ENCODE data around the gene BPIFB1. TPM values are rescaled to one million over a fixed set of nuclear protein-coding genes. Genes with fewer than 3 reads are reported as not detected.

The BPIFB1 gene
- total and polyA plus RNA-seq, 2 of the 8 experiments (the other 6 are each of a cell fraction or from before 2014, with no cell fraction given), result not detected

DNA sequence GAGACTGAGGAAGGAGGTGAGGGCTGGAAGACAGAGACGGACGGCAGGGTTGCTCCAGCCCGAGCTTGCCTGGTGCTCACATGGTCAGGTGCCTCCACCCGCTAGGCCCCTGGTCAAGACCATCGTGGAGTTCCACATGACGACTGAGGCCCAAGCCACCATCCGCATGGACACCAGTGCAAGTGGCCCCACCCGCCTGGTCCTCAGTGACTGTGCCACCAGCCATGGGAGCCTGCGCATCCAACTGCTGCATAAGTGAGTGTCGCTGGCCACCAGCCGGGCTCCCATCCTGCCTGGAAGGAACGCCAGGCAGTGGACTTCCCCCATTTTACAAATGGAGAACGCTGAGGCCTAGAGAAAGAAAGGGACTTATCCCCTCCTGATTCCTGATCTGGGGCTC lies 7.8 kb downstream of the BPIFB1 start:
- Histone ChIP-seq H3K36me3 (ENCODE audit: control insufficient read depth in 2 of 4, insufficient read depth in 4 of 4, low read length in 3 of 4) (no peaks in the 10 kb centered on the region), H3K18ac (ENCODE audit: extremely low read depth, low read length) (no peak overlapping the region), H2BK15ac (ENCODE audit: low read length) (no peak overlapping the region), H3K4me1 (replicated peaks in 1 of 4; ENCODE audit: control insufficient read depth in 3 of 4, insufficient read depth in 4 of 4, low read length in 3 of 4) (no peaks in the 10 kb centered on the region; a peak in 1 of 7 replicates), H2BK20ac (ENCODE audit: low read length) (no peak overlapping the region), H2BK120ac (replicated peaks; ENCODE audit: low read depth, low read length) (no peak overlapping the region), H4K8ac (ENCODE audit: extremely low read depth, insufficient read depth, low read length) (no peak overlapping the region), H3K4ac (replicated peaks; ENCODE audit: insufficient read length, low read depth, low read length) (no peak overlapping the region), H3K9ac (replicated peaks in 1 of 4; ENCODE audit: extremely low read depth in 1 of 4, low read depth in 3 of 4, low read length in 3 of 4) (no peak overlapping the region), H4K91ac (replicated peaks; ENCODE audit: insufficient read length, low read length) (no peak overlapping the region), H2BK5ac (ENCODE audit: low read depth, low read length) (no peak overlapping the region), H3K23me2 (ENCODE audit: low read depth, low read length) (no peaks in the 10 kb centered on the region), H3K14ac (ENCODE audit: insufficient read length) (no peak overlapping the region), H3K23ac (ENCODE audit: insufficient read length) (no peak overlapping the region), H3K27me3 (replicated peaks in 1 of 4; ENCODE audit: control insufficient read depth in 3 of 4, extremely low read depth in 1 of 4, insufficient read depth in 3 of 4, low read length in 3 of 4) (no peaks in the 10 kb centered on the region), H3K79me1 (ENCODE audit: low read depth, low read length) (no peaks in the 10 kb centered on the region), H3K56ac (replicated peaks; ENCODE audit: insufficient read length, low read depth, low read length) (no peak overlapping the region), H4K20me1 (replicated peaks in 1 of 2; ENCODE audit: control insufficient read depth in 1 of 2, insufficient read depth in 2 of 2, low read length in 2 of 2) (no peaks in the 10 kb centered on the region), H3K27ac (ENCODE audit: low read depth, low read length) (no peak overlapping the region), H3K4me2 (ENCODE audit: insufficient read depth in 1 of 2, low read depth in 2 of 2, low read length in 2 of 2) (no peak overlapping the region), H2BK12ac (ENCODE audit: low read depth, low read length) (no peak overlapping the region), H4K5ac (ENCODE audit: insufficient read length, low read depth, low read length) (no peak overlapping the region), H3K4me3 (ENCODE audit: extremely low read depth in 1 of 4, insufficient read depth in 2 of 4, low read depth in 3 of 4, low read length in 4 of 4) (no peak overlapping the region), H2AFZ (ENCODE audit: low read length) (no peak overlapping the region), H3K9me3 (ENCODE audit: insufficient read depth in 2 of 2, low read depth in 1 of 2, low read length in 1 of 2) (no peaks in the 10 kb centered on the region), H2AK5ac (ENCODE audit: low read depth, low read length) (no peak overlapping the region), H3K79me2 (ENCODE audit: control insufficient read depth in 1 of 2, insufficient read depth in 2 of 2, low read length in 2 of 2) (no peaks in the 10 kb centered on the region)
- WGBS, 2 experiments (ENCODE audit: extremely low coverage in 1 of 2, insufficient coverage in 1 of 2, insufficient read length in 1 of 2, insufficient replicate concordance in 2 of 2, low coverage in 1 of 2, low lambda C conversion rate in 2 of 2, missing lambda C conversion rate in 1 of 2), result 95% methylated on average over 12 of the region's 13 CpGs; no CpG with 5 or more reads in 1 of the 2 experiments
- POLR2A ChIA-PET (ENCODE audit: partially characterized antibody), result no interaction called here
- no peak for FAIRE-seq
- no peak for DNase-seq (ENCODE audit: low read depth in 1 of 2, low spot score in 2 of 2)
- CTCF ChIA-PET (ENCODE audit: partially characterized antibody), result interaction anchor here (0.8 to 6.9 kb wide), 13 partner anchors 8 to 192 kb away, joined by 3 to 81 read pairs (median 5); partner anchors contain the start of gene BPIFB1
- TF ChIP-seq SIRT6 (IDR thresholded peaks at IDR 0.05; ENCODE audit: low read length) (no peak), TBP (IDR thresholded peaks at IDR 0.05; ENCODE audit: low read depth, low read length) (no peak), TAF1 (IDR thresholded peaks at IDR 0.05; ENCODE audit: low read depth, low read length) (no peak), BACH1 (IDR thresholded peaks at IDR 0.05; ENCODE audit: low read length) (no peak), EP300 (IDR thresholded peaks at IDR 0.05; ENCODE audit: borderline replicate concordance in 1 of 2, low read depth in 2 of 2, low read length in 2 of 2) (no peak), RAD21 (IDR thresholded peaks at IDR 0.05 in 1 of 2, conservative IDR thresholded peaks at IDR 0.05 in 1 of 2; ENCODE audit: low read depth in 2 of 2, low read length in 2 of 2) (no peak), CBX8 (IDR thresholded peaks at IDR 0.05; ENCODE audit: borderline replicate concordance, low read depth, low read length) (no peak), JUND (IDR thresholded peaks at IDR 0.05; ENCODE audit: low read length) (no peak), POLR2AphosphoS5 (IDR thresholded peaks at IDR 0.05; ENCODE audit: low read depth, low read length) (no peak), NRF1 (IDR thresholded peaks at IDR 0.05; ENCODE audit: low read depth, low read length) (no peak), EGR1 (IDR thresholded peaks at IDR 0.05; ENCODE audit: borderline replicate concordance, low read depth, low read length) (no peak), CREB1 (IDR thresholded peaks at IDR 0.05) (no peak), KDM4A (IDR thresholded peaks at IDR 0.05; ENCODE audit: low read depth, low read length, severe bottlenecking) (no peak), CBX5 (IDR thresholded peaks at IDR 0.05; ENCODE audit: low read depth, low read length) (no peak), CTBP2 (IDR thresholded peaks at IDR 0.05; ENCODE audit: borderline replicate concordance, insufficient read depth, insufficient read length, low read length) (no peak)

All from H1 (cell line).